ENCODE measurements around the gene BCAS3.
"Not testable (repeated sequence)": the region's sequence is repeated elsewhere in the genome, so short reads cannot be mapped to it uniquely, and the experiment has no call there.

Gene BCAS3

GRCh38 chr17:60767744-60768308 is 90.2 kb downstream of the BCAS3 start:
- TF ChIP-seq, protein P1, sequence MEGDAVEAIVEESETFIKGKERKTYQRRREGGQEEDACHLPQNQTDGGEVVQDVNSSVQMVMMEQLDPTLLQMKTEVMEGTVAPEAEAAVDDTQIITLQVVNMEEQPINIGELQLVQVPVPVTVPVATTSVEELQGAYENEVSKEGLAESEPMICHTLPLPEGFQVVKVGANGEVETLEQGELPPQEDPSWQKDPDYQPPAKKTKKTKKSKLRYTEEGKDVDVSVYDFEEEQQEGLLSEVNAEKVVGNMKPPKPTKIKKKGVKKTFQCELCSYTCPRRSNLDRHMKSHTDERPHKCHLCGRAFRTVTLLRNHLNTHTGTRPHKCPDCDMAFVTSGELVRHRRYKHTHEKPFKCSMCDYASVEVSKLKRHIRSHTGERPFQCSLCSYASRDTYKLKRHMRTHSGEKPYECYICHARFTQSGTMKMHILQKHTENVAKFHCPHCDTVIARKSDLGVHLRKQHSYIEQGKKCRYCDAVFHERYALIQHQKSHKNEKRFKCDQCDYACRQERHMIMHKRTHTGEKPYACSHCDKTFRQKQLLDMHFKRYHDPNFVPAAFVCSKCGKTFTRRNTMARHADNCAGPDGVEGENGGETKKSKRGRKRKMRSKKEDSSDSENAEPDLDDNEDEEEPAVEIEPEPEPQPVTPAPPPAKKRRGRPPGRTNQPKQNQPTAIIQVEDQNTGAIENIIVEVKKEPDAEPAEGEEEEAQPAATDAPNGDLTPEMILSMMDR (IDR thresholded peaks at IDR 0.05; ENCODE audit: low read depth, low read length) = no peak
- TF ChIP-seq EZH2phosphoT487 (IDR thresholded peaks at IDR 0.05; ENCODE audit: low read depth) = no peak
- no peaks in the 10 kb centered on the region for H3K9me3 ChIP-seq (ENCODE audit: insufficient read depth, low read length)
- H3K27ac ChIP-seq (ENCODE audit: low read length) = no peak overlapping the region
- no peaks in the 10 kb centered on the region for H3K36me3 ChIP-seq (replicated peaks; ENCODE audit: low read depth, low read length)
- H3K9ac ChIP-seq (ENCODE audit: low read length) = no peak overlapping the region
- no peaks in the 10 kb centered on the region for H3K4me1 ChIP-seq (ENCODE audit: low read length)
- no peaks in the 10 kb centered on the region for H3K79me2 ChIP-seq (ENCODE audit: low read length)
- H4K20me1 ChIP-seq (ENCODE audit: insufficient read depth, low read length) = no peaks in the 10 kb centered on the region
- H3K27me3 ChIP-seq (ENCODE audit: low read depth, low read length) = no peaks in the 10 kb centered on the region
- no peak overlapping the region for H2AFZ ChIP-seq (ENCODE audit: low read depth, low read length)
- H3K4me2 ChIP-seq (ENCODE audit: low read length) = no peak overlapping the region
- H3K4me3 ChIP-seq (ENCODE audit: low read length) = no peak overlapping the region

GRCh38 chr17:60769327-60769726 is 91.7 kb downstream of the BCAS3 start:
- Histone ChIP-seq H3K4me1 (ENCODE audit: low read length) (no peaks in the 10 kb centered on the region), H3K9me3 (ENCODE audit: insufficient read depth, low read length) (no peaks in the 10 kb centered on the region), H3K36me3 (replicated peaks; ENCODE audit: low read depth, low read length) (no peaks in the 10 kb centered on the region), H2AFZ (ENCODE audit: low read depth, low read length) (no peak overlapping the region), H3K27me3 (ENCODE audit: low read depth, low read length) (no peaks in the 10 kb centered on the region), H3K9ac (ENCODE audit: low read length) (no peak overlapping the region), H3K4me2 (ENCODE audit: low read length) (no peak overlapping the region), H4K20me1 (ENCODE audit: insufficient read depth, low read length) (no peaks in the 10 kb centered on the region), H3K79me2 (ENCODE audit: low read length) (no peaks in the 10 kb centered on the region), H3K27ac (ENCODE audit: low read length) (no peak overlapping the region), H3K4me3 (ENCODE audit: low read length) (no peak overlapping the region)
- TF ChIP-seq, protein P1 (IDR thresholded peaks at IDR 0.05; ENCODE audit: low read depth, low read length) = no peak
- no peak for TF ChIP-seq EZH2phosphoT487 (IDR thresholded peaks at IDR 0.05; ENCODE audit: low read depth)

DNA sequence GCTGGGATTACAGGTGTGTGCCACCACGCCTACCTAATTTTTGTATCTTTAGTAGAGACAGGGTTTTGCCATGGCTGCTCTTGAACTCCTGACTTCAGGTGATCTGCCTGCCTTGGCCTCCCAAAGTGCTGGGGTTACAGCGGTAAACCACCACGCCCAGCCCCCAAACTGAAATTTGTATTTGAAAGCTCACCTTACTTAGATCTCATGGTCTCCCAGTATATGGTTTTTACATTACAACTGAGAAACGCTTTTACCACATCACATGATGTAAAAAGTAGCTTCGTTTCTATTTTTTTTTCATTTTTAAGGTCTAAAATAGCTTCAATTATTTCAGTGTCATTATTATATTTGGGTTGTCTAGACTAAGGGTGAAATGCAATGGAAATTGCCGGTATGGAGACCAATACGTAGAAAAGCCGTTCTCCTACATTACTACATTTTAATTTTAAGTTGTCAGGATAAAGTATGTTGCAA is 93.3 kb downstream of the BCAS3 start:
- H3K4me3 ChIP-seq (ENCODE audit: low read length) = no peak overlapping the region

DNA sequence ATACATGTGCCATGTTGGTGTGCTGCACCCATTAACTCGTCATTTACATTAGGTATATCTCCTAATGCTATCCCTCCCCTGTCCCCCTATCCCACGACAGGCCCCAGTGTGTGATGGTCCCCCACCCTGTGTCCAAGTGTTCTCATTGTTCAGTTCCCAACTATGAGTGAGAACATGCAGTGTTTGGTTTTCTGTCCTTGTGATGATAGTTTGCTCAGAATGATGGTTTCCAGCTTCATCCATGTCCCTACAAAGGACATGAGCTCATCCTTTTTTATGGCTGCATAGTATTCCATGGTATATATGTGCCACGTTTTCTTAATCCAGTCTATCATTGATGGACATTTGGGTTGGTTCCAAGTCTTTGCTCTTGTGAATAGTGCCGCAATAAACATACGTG is 94.0 kb downstream of the BCAS3 start:
- not testable (repeated sequence) for H3K36me3 ChIP-seq (replicated peaks; ENCODE audit: low read depth, low read length); H3K9ac ChIP-seq (ENCODE audit: low read length); H3K9me3 ChIP-seq (ENCODE audit: insufficient read depth, low read length); H3K4me1 ChIP-seq (ENCODE audit: low read length); H3K79me2 ChIP-seq (ENCODE audit: low read length); H3K4me3 ChIP-seq (ENCODE audit: low read length); H2AFZ ChIP-seq (ENCODE audit: low read depth, low read length); H3K27ac ChIP-seq (ENCODE audit: low read length); H3K4me2 ChIP-seq (ENCODE audit: low read length); H4K20me1 ChIP-seq (ENCODE audit: insufficient read depth, low read length); H3K27me3 ChIP-seq (ENCODE audit: low read depth, low read length)

More for the DNA sequence above, 93.3 kb downstream of the BCAS3 start:
- Histone ChIP-seq H3K9me3 (ENCODE audit: insufficient read depth, low read length) (no peaks in the 10 kb centered on the region), H3K36me3 (replicated peaks; ENCODE audit: low read depth, low read length) (no peaks in the 10 kb centered on the region), H4K20me1 (ENCODE audit: insufficient read depth, low read length) (no peaks in the 10 kb centered on the region), H2AFZ (ENCODE audit: low read depth, low read length) (no peak overlapping the region), H3K4me2 (ENCODE audit: low read length) (no peak overlapping the region), H3K79me2 (ENCODE audit: low read length) (no peaks in the 10 kb centered on the region), H3K27me3 (ENCODE audit: low read depth, low read length) (no peaks in the 10 kb centered on the region), H3K4me1 (ENCODE audit: low read length) (no peaks in the 10 kb centered on the region), H3K27ac (ENCODE audit: low read length) (no peak overlapping the region), H3K9ac (ENCODE audit: low read length) (no peak overlapping the region)
- TF ChIP-seq, protein P1 (IDR thresholded peaks at IDR 0.05; ENCODE audit: low read depth, low read length) = no peak
- TF ChIP-seq EZH2phosphoT487 (IDR thresholded peaks at IDR 0.05; ENCODE audit: low read depth) = no peak

All from OCI-LY3 (cell line).